Osteoblast (primary cell): ENCODE measurements around the gene TGM3. TPM values are rescaled to one million over a fixed set of nuclear protein-coding genes. Genes with fewer than 3 reads are reported as not detected.

Source experiments
- DNase-seq: peaks from one replicate; pipeline ENCODE4 v3.0.0; 2011; ENCODE audit warnings: low spot score, mixed read lengths; ENCODE audit not compliant: insufficient read length; ENCODE audit errors: missing footprints
- H2AFZ ChIP-seq: 2 replicates; pipeline ENCODE4 v1.6.0; 2011; ENCODE audit warnings: mild to moderate bottlenecking, low read length
- H3K27ac ChIP-seq: 2 replicates; pipeline ENCODE4 v1.5.1; 2011; ENCODE audit warnings: mild to moderate bottlenecking, low read depth, low read length, moderate library complexity
- H3K27me3 ChIP-seq: 2 replicates; pipeline ENCODE4 v1.6.0; 2012; ENCODE audit warnings: mild to moderate bottlenecking, control low read depth, inconsistent platforms, low read length, moderate library complexity; ENCODE audit not compliant: insufficient read depth
- H3K36me3 ChIP-seq: 2 replicates; pipeline ENCODE4 v1.5.1; 2011; ENCODE audit warnings: mild to moderate bottlenecking, low read length, control low read depth, moderate library complexity; ENCODE audit not compliant: insufficient read depth
- H3K4me1 ChIP-seq: 2 replicates; pipeline ENCODE4 v1.5.1; 2011; ENCODE audit warnings: mild to moderate bottlenecking, low read length, control low read depth, moderate library complexity; ENCODE audit not compliant: insufficient read depth
- H3K4me2 ChIP-seq: 2 replicates; pipeline ENCODE4 v1.6.0; 2011; ENCODE audit warnings: mild to moderate bottlenecking, low read length; ENCODE audit not compliant: insufficient read depth
- H3K4me3 ChIP-seq: fragments of 200-600 bp; sonication (generic); 3 replicates; pipeline ENCODE4 v1.5.1; 2012; ENCODE audit warnings: mild to moderate bottlenecking, low read length, inconsistent platforms; ENCODE audit not compliant: insufficient read depth
- H3K79me2 ChIP-seq: 2 replicates; pipeline ENCODE4 v1.6.0; 2012; ENCODE audit warnings: mild to moderate bottlenecking, low read length, control low read depth, inconsistent platforms; ENCODE audit not compliant: insufficient read depth
- H3K9me3 ChIP-seq: 2 replicates; pipeline ENCODE4 v1.5.1; 2011; ENCODE audit warnings: low read depth, low read length, control low read depth
- H4K20me1 ChIP-seq: 2 replicates; pipeline ENCODE4 v1.6.0; 2012; ENCODE audit warnings: mild to moderate bottlenecking, low read length, control low read depth; ENCODE audit not compliant: insufficient read depth
- total RNA-seq: library from RNA; depleted of rRNA; stranded (reverse); fragments of >200 nt; gene quantifications from 2 replicates; pipeline ENCODE4 v1.2.3, GENCODE V29; 2012
- TF ChIP-seq, protein P1 (sequence below): IDR thresholded peaks from 2 replicates; pipeline ENCODE4 v1.5.1; 2011; ENCODE audit warnings: mild to moderate bottlenecking, low read depth, low read length, moderate library complexity; ENCODE audit errors: extremely low read depth

Gene TGM3
- total RNA-seq, 1 donor: not detected

DNA sequence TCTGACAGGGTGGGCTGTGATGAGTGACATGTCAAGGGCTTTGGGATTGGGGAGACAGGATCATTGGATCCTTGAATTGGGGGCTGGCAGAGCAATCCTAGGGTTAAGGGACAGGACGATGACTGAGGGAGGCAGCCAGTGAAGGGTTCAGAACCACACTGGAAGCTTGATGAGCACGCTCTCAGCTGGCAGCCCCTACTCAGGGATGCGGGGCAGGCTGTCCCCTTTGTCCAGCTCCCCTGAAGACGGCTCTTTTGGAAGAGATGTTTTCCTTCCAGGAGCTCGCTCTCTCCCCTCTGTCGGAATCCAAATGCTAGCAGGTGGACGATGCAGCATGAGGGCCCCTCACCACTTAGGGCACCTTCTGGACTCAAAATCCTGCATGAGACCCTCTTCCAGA lies 8.4 kb downstream of the TGM3 start:
- H3K79me2 ChIP-seq: no peaks in the 10 kb centered on the region
- H3K4me3 ChIP-seq: no peak overlapping the region
- H3K4me2 ChIP-seq: no peak overlapping the region
- DNase-seq: no peak
- H3K36me3 ChIP-seq: no peaks in the 10 kb centered on the region
- H3K9me3 ChIP-seq: no peaks in the 10 kb centered on the region
- H3K4me1 ChIP-seq: no peaks in the 10 kb centered on the region
- TF ChIP-seq, protein P1, sequence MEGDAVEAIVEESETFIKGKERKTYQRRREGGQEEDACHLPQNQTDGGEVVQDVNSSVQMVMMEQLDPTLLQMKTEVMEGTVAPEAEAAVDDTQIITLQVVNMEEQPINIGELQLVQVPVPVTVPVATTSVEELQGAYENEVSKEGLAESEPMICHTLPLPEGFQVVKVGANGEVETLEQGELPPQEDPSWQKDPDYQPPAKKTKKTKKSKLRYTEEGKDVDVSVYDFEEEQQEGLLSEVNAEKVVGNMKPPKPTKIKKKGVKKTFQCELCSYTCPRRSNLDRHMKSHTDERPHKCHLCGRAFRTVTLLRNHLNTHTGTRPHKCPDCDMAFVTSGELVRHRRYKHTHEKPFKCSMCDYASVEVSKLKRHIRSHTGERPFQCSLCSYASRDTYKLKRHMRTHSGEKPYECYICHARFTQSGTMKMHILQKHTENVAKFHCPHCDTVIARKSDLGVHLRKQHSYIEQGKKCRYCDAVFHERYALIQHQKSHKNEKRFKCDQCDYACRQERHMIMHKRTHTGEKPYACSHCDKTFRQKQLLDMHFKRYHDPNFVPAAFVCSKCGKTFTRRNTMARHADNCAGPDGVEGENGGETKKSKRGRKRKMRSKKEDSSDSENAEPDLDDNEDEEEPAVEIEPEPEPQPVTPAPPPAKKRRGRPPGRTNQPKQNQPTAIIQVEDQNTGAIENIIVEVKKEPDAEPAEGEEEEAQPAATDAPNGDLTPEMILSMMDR: no peak
- no peaks in the 10 kb centered on the region for H4K20me1 ChIP-seq
- no peak overlapping the region for H3K27ac ChIP-seq
- H2AFZ ChIP-seq: no peak overlapping the region
- peaks cover 25% of the 10 kb centered on the region for H3K27me3 ChIP-seq

DNA sequence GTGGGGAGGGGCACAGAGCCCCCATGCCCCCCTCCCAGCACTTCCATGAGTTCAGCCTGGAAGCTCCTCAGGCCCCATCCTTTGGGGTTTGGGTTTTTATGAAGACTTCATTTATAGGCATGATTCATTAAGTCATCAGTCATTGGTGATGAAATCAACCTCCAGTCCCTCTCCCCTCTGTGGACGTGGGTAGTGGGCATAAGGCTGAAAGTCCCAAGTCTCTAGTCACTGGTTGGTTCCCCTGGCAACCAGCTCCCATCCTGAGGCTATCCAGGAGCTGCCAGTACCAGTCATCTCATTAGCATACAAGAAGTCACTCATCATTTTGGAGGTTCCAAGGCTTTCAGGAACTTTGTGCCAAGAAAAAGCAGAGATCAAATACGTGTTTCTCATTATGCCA lies 9.2 kb downstream of the TGM3 start:
- H3K27me3 ChIP-seq: peaks cover 25% of the 10 kb centered on the region
- H3K27ac ChIP-seq: no peak overlapping the region
- H3K4me2 ChIP-seq: no peak overlapping the region
- H3K9me3 ChIP-seq: no peaks in the 10 kb centered on the region
- H2AFZ ChIP-seq: no peak overlapping the region
- H3K79me2 ChIP-seq: no peaks in the 10 kb centered on the region
- H3K4me3 ChIP-seq: no peak overlapping the region
- DNase-seq: no peak
- H3K36me3 ChIP-seq: no peaks in the 10 kb centered on the region
- H3K4me1 ChIP-seq: no peaks in the 10 kb centered on the region
- no peaks in the 10 kb centered on the region for H4K20me1 ChIP-seq
- TF ChIP-seq, protein P1: no peak

DNA sequence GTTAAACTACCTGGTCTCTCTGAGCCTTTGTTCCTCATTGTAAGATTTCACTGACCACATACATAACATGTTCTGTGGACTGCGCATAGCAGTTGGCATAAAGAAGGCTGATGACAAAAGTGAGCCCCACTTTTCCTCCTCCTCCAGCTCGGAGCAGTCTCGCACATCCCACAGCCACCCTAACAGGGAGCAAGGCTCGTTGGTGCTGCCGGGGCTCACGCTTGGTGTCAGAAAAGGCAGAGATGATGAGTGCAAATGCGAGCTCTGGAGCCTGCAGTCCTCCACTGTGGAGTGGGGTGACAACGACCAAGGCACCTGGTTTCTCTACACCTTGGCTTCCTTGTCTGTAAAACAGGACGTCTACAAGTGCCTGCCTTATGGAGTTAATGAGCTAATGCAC lies 9.7 kb downstream of the TGM3 start:
- H3K9me3 ChIP-seq: no peaks in the 10 kb centered on the region
- no peaks in the 10 kb centered on the region for H3K36me3 ChIP-seq
- H3K79me2 ChIP-seq: no peaks in the 10 kb centered on the region
- TF ChIP-seq, protein P1: no peak
- peaks cover 26% of the 10 kb centered on the region for H3K27me3 ChIP-seq
- H3K4me3 ChIP-seq: no peak overlapping the region
- no peak for DNase-seq
- H2AFZ ChIP-seq: no peak overlapping the region
- H3K27ac ChIP-seq: no peak overlapping the region
- H3K4me2 ChIP-seq: no peak overlapping the region
- H3K4me1 ChIP-seq: no peaks in the 10 kb centered on the region
- no peaks in the 10 kb centered on the region for H4K20me1 ChIP-seq

DNA sequence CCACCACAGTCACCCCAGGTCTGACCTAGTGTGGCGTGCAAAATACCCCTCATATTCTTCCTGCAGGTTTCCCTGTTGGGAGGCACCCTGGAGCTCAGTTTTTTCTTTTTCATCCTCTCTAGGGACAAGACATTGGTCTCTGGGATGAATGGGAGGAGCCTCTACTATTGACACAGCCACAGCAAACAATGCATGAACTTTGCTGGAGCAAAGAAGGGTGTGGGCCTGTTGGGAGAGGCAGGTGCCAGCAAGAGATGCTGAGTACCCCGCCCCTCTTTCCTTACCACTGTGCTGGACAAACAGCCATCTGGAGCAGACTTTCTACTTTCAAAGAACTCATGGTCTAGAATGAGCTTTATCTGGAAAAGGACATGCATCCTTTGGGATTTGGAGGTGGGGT lies 10.1 kb downstream of the TGM3 start:
- Histone ChIP-seq H3K27me3 (peaks cover 23% of the 10 kb centered on the region), H4K20me1 (no peaks in the 10 kb centered on the region), H3K79me2 (no peaks in the 10 kb centered on the region), H3K27ac (no peak overlapping the region), H3K4me3 (no peak overlapping the region), H3K4me2 (no peak overlapping the region), H2AFZ (no peak overlapping the region), H3K4me1 (no peaks in the 10 kb centered on the region), H3K9me3 (no peaks in the 10 kb centered on the region), H3K36me3 (no peaks in the 10 kb centered on the region)
- DNase-seq: no peak
- TF ChIP-seq, protein P1: no peak
